Bronchial epithelial cell (primary cell): ENCODE measurements around the gene ARAP2. TPM values are rescaled to one million over a fixed set of nuclear protein-coding genes. Genes with fewer than 3 reads are reported as not detected.

Experiments
- DNase-seq: peaks from one replicate; pipeline ENCODE4 v3.0.0-alpha.2; 2010; ENCODE audit warnings: low read depth
- FAIRE-seq: peaks from 2 replicates; lab custom pipeline; 2011; peaks lifted over from hg19 to GRCh38; lab: Jason Lieb, UNC
- H3K27me3 ChIP-seq: 2 replicates; pipeline ENCODE4 v1.5.1; 2011; ENCODE audit warnings: low read length; ENCODE audit not compliant: control insufficient read depth, insufficient read depth
- H3K36me3 ChIP-seq: 2 replicates; pipeline ENCODE4 v1.5.1; 2011; ENCODE audit warnings: low read length; ENCODE audit not compliant: control insufficient read depth, insufficient read depth
- H3K4me3 ChIP-seq: 2 replicates; pipeline ENCODE4 v1.5.1; 2011; ENCODE audit warnings: mild to moderate bottlenecking, low read depth, low read length, control low read depth
- total RNA-seq: library from RNA; depleted of rRNA; stranded (reverse); fragments of >200 nt; gene quantifications from 2 replicates; pipeline ENCODE4 v1.2.1, GENCODE V29; 2014
- TF ChIP-seq, protein P1 (sequence below): IDR thresholded peaks from 2 replicates; pipeline ENCODE4 v1.5.1; 2011; ENCODE audit warnings: mild to moderate bottlenecking, moderate library complexity, low read length, control low read depth, inconsistent platforms; ENCODE audit not compliant: insufficient read depth, severe bottlenecking

Gene ARAP2
- total RNA-seq, 1 donor from 2014 or later = 46.3 TPM

DNA sequence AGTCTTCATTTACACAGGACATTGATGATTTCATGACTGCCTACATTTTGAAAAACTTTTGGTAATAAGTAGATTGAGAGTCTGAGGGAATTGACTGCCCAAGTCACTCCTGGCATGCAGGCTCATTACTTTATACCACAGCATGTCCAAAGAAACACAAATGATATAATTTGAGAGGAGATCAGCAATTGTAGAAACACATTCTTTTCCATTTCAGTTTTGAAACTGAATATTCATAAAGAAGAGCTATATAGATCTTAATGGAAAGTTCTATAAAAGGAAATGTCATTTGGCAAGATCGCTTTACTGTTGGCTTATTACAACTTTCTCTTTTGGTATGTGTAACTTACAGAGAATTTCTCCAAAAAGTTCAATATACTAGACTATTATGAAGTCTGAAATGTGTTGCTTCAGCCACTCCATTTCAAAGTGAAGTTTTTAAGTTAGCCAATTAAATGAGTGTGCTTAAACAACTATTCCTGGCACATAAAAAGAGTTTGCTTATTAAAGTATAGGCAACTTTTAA, 158.0 kb downstream of the ARAP2 start:
- DNase-seq (no peak), FAIRE-seq (no peak)
- TF ChIP-seq, protein P1, sequence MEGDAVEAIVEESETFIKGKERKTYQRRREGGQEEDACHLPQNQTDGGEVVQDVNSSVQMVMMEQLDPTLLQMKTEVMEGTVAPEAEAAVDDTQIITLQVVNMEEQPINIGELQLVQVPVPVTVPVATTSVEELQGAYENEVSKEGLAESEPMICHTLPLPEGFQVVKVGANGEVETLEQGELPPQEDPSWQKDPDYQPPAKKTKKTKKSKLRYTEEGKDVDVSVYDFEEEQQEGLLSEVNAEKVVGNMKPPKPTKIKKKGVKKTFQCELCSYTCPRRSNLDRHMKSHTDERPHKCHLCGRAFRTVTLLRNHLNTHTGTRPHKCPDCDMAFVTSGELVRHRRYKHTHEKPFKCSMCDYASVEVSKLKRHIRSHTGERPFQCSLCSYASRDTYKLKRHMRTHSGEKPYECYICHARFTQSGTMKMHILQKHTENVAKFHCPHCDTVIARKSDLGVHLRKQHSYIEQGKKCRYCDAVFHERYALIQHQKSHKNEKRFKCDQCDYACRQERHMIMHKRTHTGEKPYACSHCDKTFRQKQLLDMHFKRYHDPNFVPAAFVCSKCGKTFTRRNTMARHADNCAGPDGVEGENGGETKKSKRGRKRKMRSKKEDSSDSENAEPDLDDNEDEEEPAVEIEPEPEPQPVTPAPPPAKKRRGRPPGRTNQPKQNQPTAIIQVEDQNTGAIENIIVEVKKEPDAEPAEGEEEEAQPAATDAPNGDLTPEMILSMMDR = no peak

DNA sequence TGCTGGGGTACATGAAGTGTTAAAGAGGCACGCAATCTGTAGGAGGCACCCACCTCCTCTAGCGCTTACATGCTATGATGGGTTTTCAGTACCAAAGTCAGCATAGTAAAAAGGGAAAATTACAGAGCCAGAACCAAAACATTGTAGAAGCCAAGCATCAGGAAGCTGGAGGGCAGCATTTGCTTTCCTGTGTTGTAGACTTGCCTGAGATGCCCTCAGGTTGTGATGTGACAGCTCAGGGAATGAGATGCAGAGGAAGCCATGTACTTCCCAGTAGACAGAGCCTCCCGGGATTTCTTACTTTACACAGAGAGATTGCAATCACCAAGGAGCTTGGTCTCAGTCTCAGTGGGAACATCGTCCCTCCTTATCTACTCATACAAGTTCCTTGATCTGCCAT, 161.5 kb downstream of the ARAP2 start:
- TF ChIP-seq, protein P1 = no peak
- Histone ChIP-seq H3K27me3 (no peaks in the 10 kb centered on the region), H3K4me3 (no peak overlapping the region), H3K36me3 (peaks cover 7% of the 10 kb centered on the region)
- DNase-seq (no peak), FAIRE-seq (no peak)

More for the DNA sequence above, 158.0 kb downstream of the ARAP2 start:
- Histone ChIP-seq H3K27me3 (no peaks in the 10 kb centered on the region), H3K36me3 (peaks cover 7% of the 10 kb centered on the region), H3K4me3 (no peak overlapping the region)

DNA sequence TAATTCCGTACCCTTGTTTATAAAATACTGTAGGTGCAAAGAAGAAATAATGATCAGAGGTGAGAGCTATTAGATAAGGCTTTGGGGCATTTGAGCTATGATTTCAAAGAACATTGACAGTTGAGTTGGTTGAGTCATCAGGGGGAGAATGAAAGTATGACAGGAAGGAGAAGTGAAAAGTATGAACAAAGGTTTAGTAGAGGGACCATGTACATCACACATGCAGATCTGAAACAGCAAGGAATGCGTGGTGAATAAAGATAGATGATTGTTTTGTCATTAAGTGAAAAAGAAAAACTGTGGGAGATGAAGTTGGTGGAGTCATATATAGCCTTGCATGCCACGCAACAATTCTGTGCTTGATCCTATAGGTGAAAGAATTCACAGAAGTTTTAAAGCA, 163.1 kb downstream of the ARAP2 start:
- H3K27me3 ChIP-seq = no peaks in the 10 kb centered on the region
- peaks cover 8% of the 10 kb centered on the region for H3K36me3 ChIP-seq
- FAIRE-seq = no peak

DNA sequence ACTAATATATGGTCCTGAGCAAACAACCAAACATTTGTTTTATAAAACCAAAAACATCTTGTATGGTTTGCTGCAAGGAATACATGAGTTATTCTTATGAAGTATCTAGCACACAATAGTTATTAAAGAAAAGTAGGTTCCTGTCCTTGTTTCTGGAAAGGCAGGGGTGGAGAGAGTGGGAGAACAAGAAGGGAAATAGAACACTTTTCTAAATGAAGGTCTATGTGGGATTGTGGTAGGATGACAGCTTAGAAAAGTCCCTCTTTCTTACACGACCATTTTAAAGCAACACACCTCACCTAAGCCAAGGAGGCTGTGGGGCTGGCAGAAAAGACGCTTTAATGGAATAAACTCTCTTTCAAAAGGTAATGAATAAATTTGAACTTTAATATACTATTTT, 164.6 kb downstream of the ARAP2 start:
- TF ChIP-seq, protein P1 = no peak
- Histone ChIP-seq H3K36me3 (peaks cover 8% of the 10 kb centered on the region), H3K4me3 (no peak overlapping the region), H3K27me3 (no peaks in the 10 kb centered on the region)
- FAIRE-seq = no peak
- no peak for DNase-seq

More for the DNA sequence above, 163.1 kb downstream of the ARAP2 start:
- no peak overlapping the region for H3K4me3 ChIP-seq
- DNase-seq = no peak
- TF ChIP-seq, protein P1 = no peak

DNA sequence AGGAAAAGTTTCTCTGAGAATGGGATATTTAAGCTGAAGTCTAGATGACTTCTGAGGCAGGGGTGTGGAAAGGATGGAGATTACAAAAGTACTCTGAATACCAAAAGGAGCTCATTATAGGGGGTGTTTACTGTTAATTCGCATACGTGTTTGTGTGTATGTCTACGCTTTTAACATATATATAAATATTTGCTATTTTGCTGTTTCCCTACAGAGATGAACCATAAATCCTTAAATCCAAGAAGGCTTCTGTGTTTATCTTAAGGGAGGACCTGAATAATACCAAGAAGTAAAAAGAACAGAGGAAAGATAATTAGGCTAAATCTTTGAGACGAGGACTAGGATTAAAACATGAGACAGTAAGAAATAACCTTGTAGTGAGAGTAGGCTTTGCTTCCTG, 166.0 kb downstream of the ARAP2 start:
- H3K27me3 ChIP-seq = no peaks in the 10 kb centered on the region
- DNase-seq (no peak), FAIRE-seq (no peak)
- H3K36me3 ChIP-seq = peaks cover 5% of the 10 kb centered on the region
- no peak overlapping the region for H3K4me3 ChIP-seq
- TF ChIP-seq, protein P1 = no peak

DNA sequence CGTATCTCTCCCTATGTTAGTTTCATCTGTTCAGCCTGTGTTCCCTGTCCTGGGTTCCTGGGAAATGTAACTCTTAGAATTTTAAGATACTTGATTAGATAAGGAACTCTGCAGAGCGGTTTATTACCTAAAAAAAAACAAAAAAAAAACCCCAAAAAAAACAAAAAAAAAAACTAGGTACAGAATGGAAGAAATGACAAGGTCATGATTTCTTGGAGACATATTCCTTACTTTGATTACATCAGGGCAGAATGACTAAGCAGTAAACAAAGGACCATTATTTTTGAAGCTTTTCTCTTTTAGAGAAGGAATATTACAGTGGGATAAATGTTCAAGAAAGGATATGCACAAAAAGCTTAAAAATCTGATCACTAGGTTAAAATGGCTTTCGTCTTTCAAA, 171.8 kb downstream of the ARAP2 start:
- TF ChIP-seq, protein P1 = no peak
- Histone ChIP-seq H3K4me3 (no peak overlapping the region), H3K27me3 (no peaks in the 10 kb centered on the region), H3K36me3 (peaks cover 5% of the 10 kb centered on the region)
- DNase-seq (no peak), FAIRE-seq (no peak)
